Measurements from ENCODE around the gene ENOSF1. TPM values are rescaled to one million over a fixed set of nuclear protein-coding genes. Genes with fewer than 3 reads are reported as not detected.
A peak's percentile ranks its signal among the peaks of the same experiment; 100 is the strongest.
"Not testable (repeated sequence)": the region's sequence is repeated elsewhere in the genome, so short reads cannot be mapped to it uniquely, and the experiment has no call there.

The ENOSF1 gene
- total RNA-seq, 1 donor from 2014 or later, result 13.8 TPM

DNA sequence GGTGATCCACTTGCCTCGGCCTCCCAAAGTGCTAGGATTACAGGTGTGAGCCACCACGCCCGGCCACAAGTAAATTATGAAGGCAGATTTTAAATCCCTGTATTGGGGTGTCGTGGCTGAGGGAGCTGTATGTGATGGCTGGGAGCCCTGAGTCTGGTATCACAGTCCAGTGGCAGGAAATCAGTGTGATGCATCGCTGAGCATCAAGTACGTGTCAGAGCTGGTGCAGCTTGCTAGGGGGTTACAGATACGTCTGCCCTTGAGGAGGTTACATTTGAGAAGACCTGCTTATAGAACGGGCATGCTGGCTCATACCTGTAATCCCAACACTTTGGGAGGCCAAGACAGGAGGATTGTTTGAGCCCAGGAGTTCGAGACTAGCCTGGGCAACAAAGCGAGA is 4.3 kb downstream of the ENOSF1 start:
- DNase-seq (ENCODE audit: low read depth), result no peak

DNA sequence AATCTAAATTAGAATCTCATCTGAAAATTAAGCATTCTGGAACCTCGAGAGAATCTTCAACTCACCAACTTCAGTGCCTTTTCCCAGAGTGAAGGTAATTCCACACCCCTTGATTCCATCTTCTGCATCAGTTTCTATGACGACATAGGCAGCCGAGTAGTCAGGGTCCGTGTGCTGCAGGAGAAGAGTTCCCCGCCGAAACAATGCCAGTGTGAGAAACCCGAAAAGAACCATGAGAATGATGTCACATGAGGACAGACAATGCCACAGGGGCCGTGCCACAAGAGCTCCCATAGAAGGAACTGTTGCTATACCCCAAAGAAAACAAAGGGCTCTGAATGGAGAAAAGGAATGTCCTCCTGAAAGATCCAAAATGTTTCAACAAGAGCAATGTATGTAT is 6.0 kb downstream of the ENOSF1 start:
- no peak for DNase-seq (ENCODE audit: low read depth)

DNA sequence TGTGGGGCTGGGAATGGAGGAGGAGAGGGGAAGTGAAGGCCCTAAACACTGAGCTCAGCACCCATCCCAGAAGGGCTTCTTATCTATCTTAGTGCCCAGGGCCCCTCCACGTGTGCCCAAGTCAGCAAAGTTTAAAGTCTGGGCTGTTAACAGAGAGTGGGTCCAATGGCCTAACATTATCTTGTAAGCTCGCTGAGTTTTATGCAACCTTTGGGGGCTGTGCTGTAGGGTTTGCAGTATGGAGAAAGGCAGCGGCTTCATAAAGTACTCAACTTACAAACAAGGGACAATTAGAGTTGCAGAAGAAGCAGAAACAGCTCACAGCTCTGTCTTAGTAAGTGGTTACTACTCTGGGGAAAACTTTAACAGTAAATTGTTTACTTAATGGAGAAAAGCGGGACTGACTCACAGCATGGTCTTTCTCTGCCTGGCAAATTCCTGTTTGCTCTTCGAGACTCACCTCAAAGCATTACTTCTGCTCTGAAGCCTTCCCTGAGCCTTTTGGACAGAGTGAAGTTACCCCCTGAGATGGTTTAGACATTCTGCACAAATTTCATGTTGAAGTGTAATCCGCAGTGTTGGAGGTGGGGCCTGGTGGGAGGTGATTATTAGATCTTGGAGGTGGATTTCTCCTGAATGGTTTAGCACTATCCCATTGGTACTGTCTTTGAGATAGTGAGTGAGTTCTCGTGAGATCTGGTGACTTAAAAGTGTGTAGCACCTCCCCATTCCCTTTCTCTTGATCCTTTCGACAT is 9.0 kb downstream of the ENOSF1 start:
- no peak for DNase-seq (ENCODE audit: low read depth)

DNA sequence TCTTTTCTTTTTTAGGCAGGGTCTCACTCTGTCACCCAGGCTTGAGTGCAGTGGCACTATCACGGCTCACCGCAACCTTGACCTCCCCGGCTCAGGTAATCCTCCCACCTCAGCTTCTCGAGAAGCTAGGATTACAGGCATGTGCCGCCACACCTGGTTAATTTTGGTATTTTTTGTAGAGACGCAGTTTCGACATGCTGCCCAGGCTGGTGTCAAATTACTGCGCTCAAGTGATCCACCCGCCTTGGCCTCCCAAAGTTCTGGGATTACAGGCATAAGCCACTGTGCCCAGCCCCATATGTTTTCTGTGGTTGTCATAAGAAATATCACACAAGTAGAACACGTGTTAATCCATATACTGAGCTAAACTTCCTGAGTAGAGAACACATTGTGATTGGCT is 14.6 kb downstream of the ENOSF1 start:
- no peak for DNase-seq (ENCODE audit: low read depth)

DNA sequence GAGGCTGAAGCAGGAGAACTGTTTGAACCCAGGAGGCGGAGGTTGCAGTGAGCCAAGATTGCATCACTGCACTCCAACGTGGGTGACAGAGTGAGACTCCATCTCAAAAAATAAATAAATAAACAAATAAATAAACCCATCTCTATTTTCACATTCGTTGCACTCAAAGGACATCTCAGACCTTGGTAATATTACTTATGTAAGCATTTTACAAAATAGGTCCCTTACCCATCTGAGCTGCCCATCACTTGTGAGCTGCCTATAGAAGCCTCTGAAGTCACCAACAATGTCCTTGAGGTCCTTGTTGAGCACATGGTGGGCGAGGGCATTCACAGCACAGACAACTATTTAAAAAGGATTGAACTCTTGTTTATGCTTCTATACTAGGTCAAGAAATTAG is 15.4 kb downstream of the ENOSF1 start:
- no peak for DNase-seq (ENCODE audit: low read depth)

DNA sequence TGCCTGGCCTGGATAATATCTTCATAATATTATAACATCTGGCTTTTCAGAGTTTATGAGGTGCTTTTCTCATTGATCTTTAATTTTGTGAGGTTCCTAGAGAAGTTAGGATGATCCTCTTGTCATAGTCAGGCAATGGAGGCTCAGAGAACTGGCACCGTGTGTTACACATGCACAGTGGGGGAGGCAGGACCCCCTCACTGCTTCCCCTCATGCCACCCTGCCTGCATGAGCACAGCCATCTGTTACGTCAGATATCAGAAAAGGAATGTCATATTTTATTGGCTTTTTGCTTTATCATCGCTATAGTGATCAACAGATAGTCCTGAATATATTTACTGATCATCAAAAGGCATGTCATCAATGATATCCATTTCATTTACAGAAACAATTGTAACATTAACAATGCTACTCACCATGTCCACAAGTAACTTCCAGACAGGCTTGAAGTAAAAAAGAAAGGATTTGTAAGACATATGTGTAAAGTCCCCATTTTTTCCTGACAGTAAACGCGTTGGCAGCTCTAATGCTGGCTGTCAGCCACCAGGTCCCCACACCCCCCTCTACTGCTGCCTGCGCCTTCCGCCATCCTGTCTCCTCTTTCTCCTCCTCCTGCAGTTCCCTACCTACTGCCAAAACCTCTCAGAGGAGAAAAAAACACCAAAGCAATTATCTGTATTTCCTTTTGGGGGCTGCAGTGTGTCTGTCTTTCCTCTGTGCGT is 18.8 kb downstream of the ENOSF1 start:
- no peak for DNase-seq (ENCODE audit: low read depth)

DNA sequence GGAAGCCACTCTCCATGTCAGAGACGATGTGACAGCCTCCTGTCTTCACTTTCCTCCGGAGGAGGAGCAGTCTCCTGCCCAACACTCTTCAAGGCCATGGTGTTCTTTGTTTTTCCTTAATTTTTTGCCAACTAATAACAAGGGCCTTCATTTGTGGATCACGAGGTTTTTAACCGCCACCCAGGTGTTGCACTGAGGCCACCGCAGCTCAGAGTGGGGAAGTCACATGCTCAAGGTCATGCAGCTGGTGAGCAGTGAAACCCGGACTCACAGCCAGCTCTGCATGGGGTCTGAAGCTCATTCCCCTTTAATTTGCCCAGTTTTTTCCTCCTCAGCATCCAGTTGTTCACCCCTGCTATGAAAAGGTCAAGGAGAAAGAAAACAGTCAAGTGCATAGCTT is 19.6 kb downstream of the ENOSF1 start:
- DNase-seq (ENCODE audit: low read depth), result no peak

DNA sequence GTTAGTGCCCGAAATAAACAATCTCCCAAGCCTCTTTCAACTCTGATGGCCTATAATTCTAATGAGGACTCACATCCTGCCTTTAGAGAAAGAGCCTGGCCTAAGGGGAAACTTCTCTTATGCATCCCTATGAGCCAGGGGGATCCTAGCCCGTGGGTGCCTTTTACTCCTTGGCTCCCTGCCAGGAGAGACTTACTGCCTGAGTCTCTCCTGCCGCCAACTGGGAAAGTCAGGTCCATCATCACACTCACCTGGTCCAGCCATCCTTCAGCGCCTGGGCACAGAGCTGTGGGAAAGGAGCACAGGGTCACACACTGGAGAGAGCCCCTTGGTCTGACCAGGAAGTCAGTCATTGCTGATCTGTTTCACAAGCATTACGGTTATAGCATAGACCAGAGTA is 24.1 kb downstream of the ENOSF1 start:
- no peak for DNase-seq (ENCODE audit: low read depth)

DNA sequence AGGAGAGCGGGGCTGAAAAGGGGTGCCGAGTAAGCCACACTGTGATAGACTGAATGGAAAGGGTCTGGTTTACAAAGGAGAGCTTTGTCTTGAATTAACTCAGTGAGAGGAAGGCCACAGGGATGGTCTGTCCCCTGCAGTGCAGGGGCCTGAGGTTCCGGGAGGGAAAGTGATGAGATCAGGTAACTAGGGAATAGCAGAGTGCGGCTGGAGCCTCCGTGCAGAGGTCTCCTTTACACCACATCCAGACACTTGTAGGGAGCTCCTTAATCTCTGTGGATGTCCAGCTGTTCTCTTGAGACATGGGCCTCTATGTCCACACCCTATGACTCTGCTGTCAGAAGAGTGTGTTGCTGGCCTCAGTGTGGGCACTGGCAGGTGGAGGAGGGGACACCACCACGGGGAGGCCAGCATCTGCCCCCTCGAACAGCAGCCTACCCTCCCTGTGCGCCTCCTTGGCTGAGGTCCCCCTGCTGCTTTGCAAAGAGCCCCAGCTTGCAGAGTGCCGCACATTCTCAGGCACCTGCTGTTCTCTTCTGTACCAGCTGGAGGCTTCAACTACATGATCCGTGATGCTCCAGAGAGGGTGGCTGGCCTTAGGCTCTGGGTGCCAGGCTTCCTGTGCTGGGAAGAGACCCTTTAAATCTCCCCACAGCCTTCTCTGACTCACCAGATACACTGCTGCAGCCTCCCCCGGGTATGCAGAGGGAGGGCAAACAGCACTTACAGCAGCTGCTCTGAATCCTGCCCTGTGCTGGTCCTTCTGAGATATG is 25.9 kb downstream of the ENOSF1 start:
- peak; percentile 74 for DNase-seq (ENCODE audit: low read depth)

DNA sequence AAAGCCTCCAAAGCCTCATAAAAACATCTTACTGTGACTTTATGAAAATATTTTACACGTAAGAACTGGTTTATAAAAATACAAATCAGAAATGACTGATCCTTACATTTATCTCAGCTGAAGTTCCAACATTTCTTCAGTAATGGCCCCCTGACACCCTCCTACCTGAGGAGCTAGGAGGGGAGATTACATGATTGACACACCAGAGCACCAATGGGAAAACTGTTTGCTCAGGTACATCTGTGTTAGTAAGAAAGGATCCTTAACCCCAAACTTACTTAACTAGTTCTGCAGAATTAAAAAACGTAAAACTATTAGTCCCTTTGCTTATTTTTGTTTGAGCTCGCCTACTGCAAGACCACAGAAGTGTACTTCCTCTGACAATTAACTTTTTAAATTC is 27.0 kb downstream of the ENOSF1 start:
- DNase-seq (ENCODE audit: low read depth), result no peak

DNA sequence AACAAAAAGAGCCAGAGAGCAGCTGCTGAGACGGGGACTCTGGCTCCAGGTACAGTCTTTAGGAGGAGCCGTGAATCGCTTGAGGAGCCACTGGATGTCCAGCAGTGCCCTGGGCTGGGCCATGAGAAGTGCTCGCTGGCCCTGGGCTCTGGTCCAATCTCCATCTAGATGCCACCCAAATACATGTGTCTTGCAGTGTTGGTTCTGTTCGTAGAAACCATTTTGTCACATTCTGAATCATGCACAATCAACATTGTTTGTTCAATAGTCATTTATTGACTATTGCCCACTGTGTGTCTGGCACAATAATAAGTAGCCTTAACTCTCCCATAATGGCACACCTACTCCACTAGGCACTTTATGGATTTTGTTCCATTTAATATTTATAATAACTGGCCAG is 28.9 kb downstream of the ENOSF1 start:
- no peak for DNase-seq (ENCODE audit: low read depth)

DNA sequence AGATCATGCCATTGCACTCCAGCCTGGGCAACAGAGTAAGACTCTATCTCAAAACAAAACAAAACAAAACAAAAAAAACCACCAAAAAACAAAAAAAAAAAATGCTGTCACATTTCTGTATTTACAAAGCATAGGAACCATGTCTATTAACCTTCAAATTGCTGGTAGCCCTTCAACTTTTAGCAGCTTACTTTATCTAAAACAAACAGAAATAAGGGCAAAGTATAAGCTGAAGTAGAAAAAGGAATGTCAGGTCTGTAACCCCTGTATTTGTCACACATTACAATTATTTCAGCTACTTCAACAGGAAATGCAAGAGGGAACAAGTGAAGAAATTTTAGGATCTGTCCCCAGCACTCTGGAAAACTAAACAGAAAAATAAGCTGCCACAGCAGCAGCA is 29.6 kb downstream of the ENOSF1 start:
- DNase-seq (ENCODE audit: low read depth), result no peak

DNA sequence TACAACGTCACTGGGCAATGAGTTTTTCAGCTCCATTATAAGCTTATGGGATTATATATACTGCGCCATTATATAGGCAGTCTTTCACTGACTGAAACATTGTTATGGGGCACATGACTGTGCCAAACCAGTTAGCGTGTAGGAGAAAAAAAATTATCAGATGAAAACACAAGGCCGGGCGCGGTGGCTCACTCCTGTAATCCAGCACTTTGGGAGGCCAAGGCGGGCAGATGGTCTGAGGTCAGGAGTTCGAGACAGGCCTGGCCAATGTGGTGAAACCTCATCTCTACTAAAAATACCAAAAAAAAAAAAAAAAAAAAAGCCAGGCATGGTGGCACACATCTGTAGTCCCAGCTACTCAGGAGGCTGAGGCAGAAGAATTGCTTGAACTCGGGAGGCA is 30.0 kb downstream of the ENOSF1 start:
- not testable (repeated sequence) for DNase-seq (ENCODE audit: low read depth)

DNA sequence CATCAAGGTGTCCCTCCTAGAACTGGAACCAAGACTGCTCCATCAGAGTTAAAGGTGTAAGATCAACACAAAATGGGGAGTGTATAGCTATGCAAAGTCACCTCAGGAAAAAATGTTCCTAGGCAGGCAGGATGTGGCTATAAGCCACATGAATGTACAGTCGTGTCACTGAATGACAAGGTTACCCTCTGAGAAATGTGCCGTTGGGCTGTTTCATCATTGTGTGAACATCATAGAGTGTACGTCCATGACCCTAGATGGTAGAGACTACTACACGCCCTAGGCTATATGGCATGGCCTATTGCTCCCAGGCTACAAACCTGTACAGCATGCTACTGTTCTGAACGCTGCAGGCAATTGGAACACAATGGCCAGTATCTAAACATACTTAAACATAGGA is 30.4 kb downstream of the ENOSF1 start:
- no peak for DNase-seq (ENCODE audit: low read depth)

DNA sequence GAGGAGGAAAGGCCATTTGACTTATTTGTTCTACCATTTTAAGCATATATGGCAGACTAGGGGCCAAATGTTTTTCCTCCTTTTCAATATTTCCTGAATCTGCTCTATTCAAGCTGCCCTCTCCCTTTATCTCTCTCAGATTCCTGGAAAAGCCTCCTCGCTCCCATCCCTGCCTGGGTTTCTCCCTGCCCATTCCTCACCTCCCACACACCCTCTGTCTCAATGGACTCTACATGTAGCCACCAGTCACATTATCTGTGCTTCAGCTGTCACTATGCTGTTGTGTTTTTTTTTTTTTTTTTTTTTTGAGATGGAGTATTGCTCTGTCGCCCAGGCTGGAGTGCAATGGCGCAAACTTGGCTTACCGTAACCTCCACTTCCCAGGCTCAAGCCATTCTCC is 32.0 kb downstream of the ENOSF1 start:
- no peak for DNase-seq (ENCODE audit: low read depth)

DNA sequence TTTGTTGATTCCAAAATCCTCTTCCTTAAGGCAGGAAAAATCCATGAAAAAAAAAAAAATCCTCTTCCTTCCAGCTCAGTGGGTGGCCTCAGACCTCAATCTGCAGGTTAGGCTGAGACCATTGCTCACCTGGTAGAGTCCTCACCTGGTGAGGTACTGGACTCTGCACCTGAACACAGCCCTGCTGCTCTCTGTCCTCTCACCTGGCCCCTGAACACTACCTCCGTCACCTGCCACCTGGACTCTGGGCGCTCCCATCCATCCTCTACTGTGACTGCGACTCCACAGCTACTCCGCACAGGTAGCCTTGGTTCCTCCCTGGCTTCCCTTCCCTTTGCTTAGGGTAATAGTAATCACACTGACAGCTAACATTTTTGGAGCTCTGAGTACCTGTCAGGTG is 32.9 kb downstream of the ENOSF1 start:
- DNase-seq (ENCODE audit: low read depth), result no peak

DNA sequence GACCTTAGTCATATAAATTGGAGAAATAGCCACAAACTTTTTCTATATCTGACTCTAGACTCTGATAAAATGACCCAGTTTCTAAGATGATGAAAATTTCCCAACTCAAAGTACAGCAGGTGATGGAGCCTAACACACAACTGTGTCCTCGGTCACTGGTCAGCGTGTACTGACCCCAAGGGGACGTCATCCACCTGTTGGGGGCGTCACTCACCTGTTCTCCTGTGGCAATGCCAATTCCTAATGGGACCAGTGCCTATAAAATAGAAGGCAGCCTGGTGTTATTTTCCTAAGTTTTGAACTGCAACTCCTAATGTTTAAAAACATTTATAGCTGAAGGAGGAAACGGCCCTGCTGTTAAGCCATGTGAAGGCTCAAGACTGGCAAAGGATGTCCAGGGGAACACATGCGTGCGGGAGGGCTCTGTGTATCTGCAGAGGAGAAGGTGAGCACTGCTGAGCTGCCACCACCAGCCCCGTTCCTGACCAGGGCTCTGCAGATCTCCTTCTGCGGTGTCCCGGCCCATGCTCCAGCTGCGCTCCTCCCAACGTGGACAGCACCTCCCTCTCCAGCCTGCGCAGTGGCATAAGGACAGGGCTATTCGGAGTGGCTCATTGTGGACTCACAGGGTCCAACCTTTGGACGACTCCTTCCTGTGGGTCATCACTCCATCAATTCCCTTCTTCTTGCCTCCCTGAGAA is 33.8 kb downstream of the ENOSF1 start:
- DNase-seq (ENCODE audit: low read depth), result no peak

DNA sequence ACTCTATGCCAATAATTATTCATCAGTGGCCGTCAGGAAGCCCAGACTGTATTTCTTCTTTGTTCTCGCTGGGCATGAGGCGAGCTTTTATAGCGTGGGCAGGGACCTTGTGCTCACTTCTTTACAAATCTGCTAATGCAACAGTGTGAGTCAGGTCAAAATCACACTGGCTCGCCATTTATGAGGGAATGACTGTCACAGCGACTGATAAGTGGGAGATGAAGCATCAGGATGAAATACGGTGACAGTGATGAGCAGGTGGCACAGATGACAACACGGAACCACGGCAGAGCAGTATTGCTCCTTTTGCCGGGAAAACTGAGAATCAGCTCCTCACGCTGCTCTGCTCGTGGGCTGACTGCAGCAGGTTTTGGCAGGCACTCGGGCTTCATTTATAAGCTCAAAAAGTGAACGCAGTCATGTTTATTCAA is 34.5 kb downstream of the ENOSF1 start:
- no peak for DNase-seq (ENCODE audit: low read depth)

DNA sequence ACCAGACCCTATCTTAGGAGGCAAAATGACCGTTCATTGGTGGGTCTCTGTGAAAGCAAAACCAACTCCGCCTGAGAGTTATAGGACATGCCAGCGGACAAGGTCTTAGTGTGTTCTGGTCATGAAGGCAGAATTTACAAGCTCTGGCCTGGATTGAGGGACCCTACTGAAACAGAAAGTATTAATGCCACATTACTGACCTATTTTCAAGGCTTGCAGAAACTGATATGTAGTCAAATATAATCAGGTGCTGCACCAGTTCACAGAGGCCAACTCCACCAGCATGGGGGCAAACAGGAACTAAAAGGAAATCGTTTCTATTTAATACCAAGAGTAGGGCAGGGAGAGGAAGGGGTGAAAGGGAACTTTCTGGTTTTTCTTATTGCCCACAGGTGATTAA is 35.3 kb downstream of the ENOSF1 start:
- DNase-seq (ENCODE audit: low read depth), result no peak

DNA sequence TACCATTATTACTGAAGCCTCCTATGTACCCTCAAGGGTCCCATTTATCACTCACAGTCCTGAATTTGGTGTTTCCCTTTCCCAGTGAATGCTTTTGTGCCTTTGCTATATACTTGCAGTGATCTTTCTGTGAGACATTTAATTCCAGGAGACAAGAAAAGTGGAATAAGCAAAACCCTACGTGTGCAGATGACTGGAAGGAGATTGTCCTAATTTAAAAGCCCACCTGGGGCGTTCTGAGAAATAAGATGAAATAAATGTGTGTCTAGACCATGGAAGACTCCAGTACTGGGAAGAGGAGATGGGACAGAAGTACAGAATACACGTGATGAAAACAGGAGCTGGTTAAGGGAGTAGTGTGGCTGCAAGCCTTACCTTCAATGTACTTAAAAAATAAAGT is 35.7 kb downstream of the ENOSF1 start:
- no peak for DNase-seq (ENCODE audit: low read depth)

DNA sequence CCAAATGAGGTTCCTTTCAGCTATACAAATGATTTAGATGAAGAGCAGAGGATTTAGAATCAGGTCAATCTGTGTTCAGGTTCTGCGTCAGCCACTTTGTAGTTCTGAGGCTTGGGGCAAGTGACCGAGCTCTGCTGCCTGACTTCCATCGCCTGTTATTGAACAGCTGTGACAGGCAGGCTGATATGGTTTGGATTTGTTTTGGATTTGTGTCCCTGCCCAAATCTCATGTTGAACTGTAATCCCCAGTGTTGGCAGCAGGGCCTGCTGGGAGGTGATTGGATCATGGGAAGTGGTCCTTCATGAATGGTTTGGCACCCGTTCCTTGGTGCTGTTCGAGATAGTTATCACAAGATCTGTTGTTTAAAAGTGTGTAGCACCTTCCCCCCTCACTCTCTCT is 36.4 kb downstream of the ENOSF1 start:
- DNase-seq (ENCODE audit: low read depth), result no peak

DNA sequence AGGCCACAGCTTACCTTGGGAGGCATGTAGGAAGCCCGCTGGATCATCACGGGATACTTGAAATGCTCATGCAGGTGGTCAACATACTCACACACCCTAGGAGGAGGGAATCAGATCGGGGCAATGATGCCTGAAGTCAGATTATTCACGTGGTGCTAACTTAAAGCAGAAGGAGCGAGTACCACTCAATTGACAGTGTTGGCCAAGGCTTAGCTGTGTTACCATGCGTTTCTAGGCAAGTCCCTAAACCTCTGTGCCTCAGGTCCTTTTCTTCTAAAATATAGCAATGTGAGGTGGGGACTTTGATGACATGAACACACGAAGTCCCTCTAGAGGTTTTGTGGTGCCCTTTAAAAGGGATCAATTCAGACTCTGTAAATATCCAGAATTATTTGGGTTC is 37.1 kb downstream of the ENOSF1 start:
- DNase-seq (ENCODE audit: low read depth), result no peak

Data from myocyte (in vitro differentiated cells).